Activated T-cell treated with anti-CD3 and anti-CD28 coated beads for 4 hours (primary cell): ENCODE results near the gene RNF138.
"Not testable (repeated sequence)": the region's sequence is repeated elsewhere in the genome, so short reads cannot be mapped to it uniquely, and the experiment has no call there.

Source experiments
- DNase-seq: peaks from one replicate; pipeline ENCODE4 v3.0.0-alpha.2; 2020

RNF138 gene

GRCh38 chr18:32091724-32092421, at the start of gene RNF138:
Gene RNF138 (plus strand): TSS chr18:32091874. CDS start chr18:32092777, 903 bp downstream.
- DNase-seq: peak; percentile 78

GRCh38 chr18:32042337-32042736, 49.3 kb upstream of the RNF138 start:
- no peak for DNase-seq

- DNase-seq: no peak
These were observed 43.1 kb upstream of the RNF138 start for GRCh38 chr18:32048507-32049091.

GRCh38 chr18:32049393-32050171, 42.1 kb upstream of the RNF138 start:
- peak; percentile 19 for DNase-seq

- no peak for DNase-seq
These were observed 34.9 kb upstream of the RNF138 start for GRCh38 chr18:32056613-32057358.

GRCh38 chr18:32057624-32058165, 34.0 kb upstream of the RNF138 start:
- DNase-seq: no peak

- DNase-seq: no peak
These were observed 31.6 kb upstream of the RNF138 start for GRCh38 chr18:32060026-32060425.

GRCh38 chr18:32067375-32068167, 24.1 kb upstream of the RNF138 start:
- DNase-seq: no peak

- no peak for DNase-seq
These were observed 19.4 kb upstream of the RNF138 start for GRCh38 chr18:32072321-32072720.

GRCh38 chr18:32074206-32074605, 17.5 kb upstream of the RNF138 start:
- no peak for DNase-seq

GRCh38 chr18:32078845-32079244, 12.8 kb upstream of the RNF138 start:
- DNase-seq: no peak

GRCh38 chr18:32081881-32082280, 9.8 kb upstream of the RNF138 start:
- no peak for DNase-seq

- DNase-seq: no peak
These were observed 7.9 kb upstream of the RNF138 start for GRCh38 chr18:32083781-32084180.

GRCh38 chr18:32086881-32087280, 4.8 kb upstream of the RNF138 start:
- no peak for DNase-seq

GRCh38 chr18:32090831-32091230, 843 bp upstream of the RNF138 start:
- not testable (repeated sequence) for DNase-seq

GRCh38 chr18:32091325-32091723, 350 bp upstream of the RNF138 start:
- no peak for DNase-seq

GRCh38 chr18:32092422-32093101, 888 bp downstream of the RNF138 start:
- peak; percentile 100 for DNase-seq

GRCh38 chr18:32093102-32093511, 1.4 kb downstream of the RNF138 start:
- no peak for DNase-seq

GRCh38 chr18:32093523-32093922, 1.8 kb downstream of the RNF138 start:
- DNase-seq: no peak

GRCh38 chr18:32095192-32095899, 3.7 kb downstream of the RNF138 start:
- DNase-seq: no peak

- no peak for DNase-seq
These were observed 4.2 kb downstream of the RNF138 start for GRCh38 chr18:32095900-32096229.
